Sigmoid colon (tissue), 4 donors: ENCODE results near the gene TNFAIP8.

Source experiments
- EP300 ChIP-seq, 4 donors: sonication (generic); formaldehyde crosslinking; IDR thresholded peaks; one replicate each; pipeline ENCODE4 v1.6.1; 2017; ENCODE audit warnings: antibody characterized with exemption in 4 of 4
- POLR2A ChIP-seq, 2 donors: fragments of 450-650 bp; IDR thresholded peaks; one replicate each; pipeline ENCODE4 v1.6.1; 2016; ENCODE audit warnings: antibody characterized with exemption in 2 of 2, mild to moderate bottlenecking in 2 of 2, moderate library complexity in 2 of 2
- POLR2AphosphoS5 ChIP-seq, 4 donors: sonication (generic); formaldehyde crosslinking; IDR thresholded peaks; one replicate each; pipeline ENCODE4 v1.6.1; 2017; ENCODE audit warnings: antibody characterized with exemption in 4 of 4
- TF ChIP-seq, protein P1 (sequence below), 4 experiments: fragments of 450-650 bp in 3 of 4; fragments of 200-600 bp in 1 of 4; IDR thresholded peaks; one replicate each; pipeline ENCODE4 v1.5.1; 2016 to 2019; ENCODE audit warnings: antibody characterized with exemption in 4 of 4, mild to moderate bottlenecking in 3 of 4, moderate library complexity in 2 of 4

DNA sequence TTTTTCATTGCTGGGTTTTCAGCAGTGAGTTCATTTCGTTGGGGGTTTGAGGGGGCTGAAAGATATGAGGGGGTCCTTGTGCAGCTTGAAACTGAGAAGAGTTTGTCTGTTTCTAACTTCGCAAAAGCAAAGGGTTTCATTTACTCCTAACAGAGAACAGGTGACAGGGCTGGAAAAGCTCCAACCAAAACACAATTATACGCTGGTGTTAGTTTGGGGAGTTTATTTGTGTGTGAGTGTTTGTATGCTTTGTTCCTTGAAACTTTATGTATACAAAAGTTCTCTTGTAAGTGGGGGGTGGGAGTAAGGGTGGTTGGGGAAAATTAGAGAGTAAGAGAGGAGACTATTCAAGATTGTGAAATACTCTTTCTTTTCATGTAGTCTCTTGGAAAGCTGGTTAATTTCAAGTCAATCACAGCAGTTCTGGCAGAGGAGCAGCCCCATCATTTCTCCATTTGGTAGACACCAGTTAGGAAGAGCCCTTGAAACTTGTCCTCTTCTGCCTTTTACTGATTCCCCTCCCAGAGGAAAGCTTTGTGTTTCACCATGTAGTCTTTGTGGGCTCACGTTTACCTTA, 881 bp downstream of the TNFAIP8 start:
- TF ChIP-seq, protein P1, sequence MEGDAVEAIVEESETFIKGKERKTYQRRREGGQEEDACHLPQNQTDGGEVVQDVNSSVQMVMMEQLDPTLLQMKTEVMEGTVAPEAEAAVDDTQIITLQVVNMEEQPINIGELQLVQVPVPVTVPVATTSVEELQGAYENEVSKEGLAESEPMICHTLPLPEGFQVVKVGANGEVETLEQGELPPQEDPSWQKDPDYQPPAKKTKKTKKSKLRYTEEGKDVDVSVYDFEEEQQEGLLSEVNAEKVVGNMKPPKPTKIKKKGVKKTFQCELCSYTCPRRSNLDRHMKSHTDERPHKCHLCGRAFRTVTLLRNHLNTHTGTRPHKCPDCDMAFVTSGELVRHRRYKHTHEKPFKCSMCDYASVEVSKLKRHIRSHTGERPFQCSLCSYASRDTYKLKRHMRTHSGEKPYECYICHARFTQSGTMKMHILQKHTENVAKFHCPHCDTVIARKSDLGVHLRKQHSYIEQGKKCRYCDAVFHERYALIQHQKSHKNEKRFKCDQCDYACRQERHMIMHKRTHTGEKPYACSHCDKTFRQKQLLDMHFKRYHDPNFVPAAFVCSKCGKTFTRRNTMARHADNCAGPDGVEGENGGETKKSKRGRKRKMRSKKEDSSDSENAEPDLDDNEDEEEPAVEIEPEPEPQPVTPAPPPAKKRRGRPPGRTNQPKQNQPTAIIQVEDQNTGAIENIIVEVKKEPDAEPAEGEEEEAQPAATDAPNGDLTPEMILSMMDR (IDR thresholded peaks at IDR 0.05), result no peak
- TF ChIP-seq POLR2AphosphoS5 (IDR thresholded peaks at IDR 0.05), result no peak
- no peak for TF ChIP-seq POLR2A (IDR thresholded peaks at IDR 0.05)
- no peak for TF ChIP-seq EP300 (IDR thresholded peaks at IDR 0.05)
